Measurements from ENCODE around the gene NOTUM. TPM values are rescaled to one million over a fixed set of nuclear protein-coding genes. Genes with fewer than 3 reads are reported as not detected.

NOTUM gene
- total RNA-seq, 2 experiments from 2014 or later: not detected

DNA sequence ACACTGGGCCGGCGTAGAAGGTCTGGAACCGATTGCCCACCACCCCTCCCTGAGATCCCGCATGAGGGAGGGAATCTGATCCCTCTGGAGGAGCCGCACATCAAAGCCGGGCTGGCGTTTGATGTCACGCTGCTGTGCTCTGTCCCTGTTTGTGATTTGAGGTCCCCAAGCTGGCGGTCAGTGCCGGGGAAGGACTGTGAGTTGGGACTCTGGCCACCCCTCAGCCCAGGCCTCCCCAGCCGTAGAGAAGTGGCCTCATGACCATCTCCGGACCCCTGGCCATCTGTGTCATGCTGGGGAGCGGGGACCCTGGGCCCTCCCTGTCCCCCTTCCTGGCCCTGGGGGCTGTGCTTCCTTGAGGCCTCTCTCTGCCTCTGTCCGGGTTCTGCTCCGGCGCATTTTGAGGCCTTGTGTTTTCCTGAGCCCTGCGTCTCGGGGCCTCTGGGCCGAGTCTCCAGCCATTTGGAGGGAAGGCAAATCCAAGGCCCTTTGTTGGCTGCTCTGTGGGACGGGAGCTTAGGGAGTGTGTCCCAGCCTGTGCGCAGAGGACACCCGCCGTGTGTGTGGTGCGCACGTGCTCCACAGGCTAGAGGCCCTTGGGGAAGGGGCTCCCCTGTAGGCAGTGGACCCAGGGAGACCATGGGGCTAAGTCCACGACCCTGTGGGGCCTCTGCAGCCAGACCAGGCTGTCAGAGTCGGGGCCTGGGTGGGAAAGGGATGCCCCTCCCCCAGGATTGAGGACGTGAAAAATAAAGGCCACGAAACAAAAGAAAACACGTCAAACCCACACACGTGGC lies 31.5 kb upstream of the NOTUM start:
- H3K9me3 ChIP-seq (ENCODE audit: control insufficient read depth in 1 of 2, insufficient read depth in 1 of 2, low read length in 2 of 2): no peaks in the 10 kb centered on the region
- Mint-ChIP-seq H3K27ac (no peak overlapping the region), H3K27me3 (no peaks in the 10 kb centered on the region), H3K36me3 (ENCODE audit: low read depth) (peaks cover 10% of the 10 kb centered on the region), H3K9me3 (no peaks in the 10 kb centered on the region), H3K4me1 (ENCODE audit: low read depth) (peaks cover 4% of the 10 kb centered on the region), H3K4me3 (no peak overlapping the region)
- H3K4me1 ChIP-seq (ENCODE audit: insufficient read depth, low read length): no peaks in the 10 kb centered on the region
- no peaks in the 10 kb centered on the region for H3K27me3 ChIP-seq (ENCODE audit: control insufficient read depth in 1 of 2, insufficient read depth in 2 of 2, low read length in 2 of 2)
- intact Hi-C loops (cut with DNase I, micrococcal nuclease): no loop called here
- DNase-seq (no peak), ATAC-seq (ENCODE audit: poor library complexity) (no peak)
- TF ChIP-seq, protein P1, sequence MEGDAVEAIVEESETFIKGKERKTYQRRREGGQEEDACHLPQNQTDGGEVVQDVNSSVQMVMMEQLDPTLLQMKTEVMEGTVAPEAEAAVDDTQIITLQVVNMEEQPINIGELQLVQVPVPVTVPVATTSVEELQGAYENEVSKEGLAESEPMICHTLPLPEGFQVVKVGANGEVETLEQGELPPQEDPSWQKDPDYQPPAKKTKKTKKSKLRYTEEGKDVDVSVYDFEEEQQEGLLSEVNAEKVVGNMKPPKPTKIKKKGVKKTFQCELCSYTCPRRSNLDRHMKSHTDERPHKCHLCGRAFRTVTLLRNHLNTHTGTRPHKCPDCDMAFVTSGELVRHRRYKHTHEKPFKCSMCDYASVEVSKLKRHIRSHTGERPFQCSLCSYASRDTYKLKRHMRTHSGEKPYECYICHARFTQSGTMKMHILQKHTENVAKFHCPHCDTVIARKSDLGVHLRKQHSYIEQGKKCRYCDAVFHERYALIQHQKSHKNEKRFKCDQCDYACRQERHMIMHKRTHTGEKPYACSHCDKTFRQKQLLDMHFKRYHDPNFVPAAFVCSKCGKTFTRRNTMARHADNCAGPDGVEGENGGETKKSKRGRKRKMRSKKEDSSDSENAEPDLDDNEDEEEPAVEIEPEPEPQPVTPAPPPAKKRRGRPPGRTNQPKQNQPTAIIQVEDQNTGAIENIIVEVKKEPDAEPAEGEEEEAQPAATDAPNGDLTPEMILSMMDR (IDR thresholded peaks at IDR 0.05): no peak
- H3K4me3 ChIP-seq (ENCODE audit: low read length): no peak overlapping the region
- CTCF ChIA-PET: no interaction called here
- no peak overlapping the region for H3K27ac ChIP-seq (ENCODE audit: low read depth in 1 of 2, low read length in 2 of 2)
- POLR2A ChIA-PET: no interaction called here
- peaks cover 3% of the 10 kb centered on the region for H3K36me3 ChIP-seq (ENCODE audit: insufficient read depth, low read length)

DNA sequence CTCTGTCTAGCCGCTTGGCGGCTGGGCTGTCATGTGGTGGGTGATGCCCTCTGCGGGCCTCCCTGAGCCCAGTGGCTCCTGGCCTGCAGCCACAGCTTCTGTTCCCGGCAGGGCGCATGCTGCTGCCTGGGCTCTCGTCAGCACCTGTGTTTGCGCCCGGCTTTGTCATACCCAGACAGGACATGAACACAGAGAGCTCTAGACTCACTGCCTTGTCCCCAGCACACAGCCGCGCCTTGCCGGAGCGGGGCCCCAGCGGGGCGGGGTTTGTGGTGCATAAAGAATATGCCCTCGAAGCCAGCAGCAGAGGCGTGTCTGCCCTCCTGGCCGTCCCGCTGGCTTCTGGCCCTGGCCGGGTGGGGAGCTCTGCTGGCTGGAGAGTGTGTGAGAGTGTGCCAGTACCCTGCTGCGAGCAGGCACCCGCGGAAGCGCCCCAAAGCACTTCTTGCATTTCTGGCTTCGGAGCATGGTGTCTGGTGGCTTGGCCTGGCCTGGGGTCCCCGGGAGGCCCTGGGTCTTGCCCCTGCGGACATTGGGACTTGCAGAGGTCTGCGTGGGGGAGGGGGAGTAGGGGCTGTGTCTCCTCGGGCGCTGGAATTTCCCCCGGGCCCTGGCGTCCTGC lies 30.8 kb upstream of the NOTUM start:
- H3K36me3 ChIP-seq (ENCODE audit: insufficient read depth, low read length): peaks cover 5% of the 10 kb centered on the region
- ChIA-PET CTCF (no interaction called here), POLR2A (no interaction called here)
- H3K9me3 ChIP-seq (ENCODE audit: control insufficient read depth in 1 of 2, insufficient read depth in 1 of 2, low read length in 2 of 2): no peaks in the 10 kb centered on the region
- no peaks in the 10 kb centered on the region for H3K4me1 ChIP-seq (ENCODE audit: insufficient read depth, low read length)
- H3K27me3 ChIP-seq (ENCODE audit: control insufficient read depth in 1 of 2, insufficient read depth in 2 of 2, low read length in 2 of 2): no peaks in the 10 kb centered on the region
- Mint-ChIP-seq H3K36me3 (ENCODE audit: low read depth) (peaks cover 5% of the 10 kb centered on the region), H3K4me3 (no peak overlapping the region), H3K27ac (no peak overlapping the region), H3K4me1 (ENCODE audit: low read depth) (peaks cover 4% of the 10 kb centered on the region), H3K9me3 (no peaks in the 10 kb centered on the region), H3K27me3 (no peaks in the 10 kb centered on the region)
- TF ChIP-seq, protein P1 (IDR thresholded peaks at IDR 0.05): no peak
- ATAC-seq (ENCODE audit: poor library complexity): no peak
- H3K27ac ChIP-seq (ENCODE audit: low read depth in 1 of 2, low read length in 2 of 2): no peak overlapping the region
- intact Hi-C loops (cut with DNase I, micrococcal nuclease): no loop called here
- DNase-seq: no peak
- H3K4me3 ChIP-seq (ENCODE audit: low read length): no peak overlapping the region

DNA sequence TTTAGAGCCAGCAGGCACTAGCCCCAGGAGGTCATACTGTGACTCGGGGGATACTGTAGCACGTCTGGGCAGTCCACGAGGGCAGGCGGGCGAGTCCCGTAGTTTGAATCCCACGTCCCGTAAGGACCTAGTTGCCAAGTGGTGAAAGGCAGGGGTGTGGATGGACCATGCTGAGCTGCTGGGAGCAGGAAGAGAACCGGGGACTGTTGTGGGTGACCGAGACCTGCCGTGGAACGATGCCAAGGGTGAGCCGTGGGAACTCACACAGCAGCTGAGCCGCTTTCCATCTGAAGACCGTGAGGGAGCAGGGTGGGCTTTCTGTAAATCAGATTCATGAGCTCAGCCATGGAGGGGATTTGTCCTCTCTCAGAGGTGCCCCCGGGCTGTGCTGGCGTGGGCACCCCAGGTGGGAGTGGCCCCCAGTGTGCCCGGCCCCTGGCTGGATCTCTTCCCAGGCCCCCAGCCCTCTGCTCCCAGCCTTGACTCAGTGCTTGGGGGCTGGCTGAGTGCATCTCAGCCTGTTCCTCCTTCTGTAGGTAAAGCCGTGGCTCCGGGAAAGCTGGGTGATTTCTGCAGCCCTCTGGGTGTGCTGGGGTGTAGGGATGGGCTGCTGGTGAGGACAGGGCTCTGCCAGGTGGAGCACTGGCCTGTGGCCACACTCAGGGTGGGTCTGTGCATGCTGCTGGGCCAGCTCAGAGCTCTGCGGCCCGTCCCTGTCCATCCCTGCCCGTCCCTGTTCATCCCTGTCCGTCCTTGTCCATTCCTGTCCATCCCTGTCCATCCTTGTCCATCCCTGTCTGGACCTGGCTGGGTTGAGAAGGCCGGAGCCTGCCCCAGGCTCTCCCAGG lies 30.1 kb upstream of the NOTUM start:
- peaks cover 5% of the 10 kb centered on the region for H3K36me3 Mint-ChIP-seq (ENCODE audit: low read depth)

More for the DNA sequence above, 30.1 kb upstream of the NOTUM start:
- no peaks in the 10 kb centered on the region for H3K4me1 ChIP-seq (ENCODE audit: insufficient read depth, low read length)
- no peaks in the 10 kb centered on the region for H3K9me3 Mint-ChIP-seq
- H3K27ac ChIP-seq (ENCODE audit: low read depth in 1 of 2, low read length in 2 of 2): no peak overlapping the region
- no peaks in the 10 kb centered on the region for H3K27me3 ChIP-seq (ENCODE audit: control insufficient read depth in 1 of 2, insufficient read depth in 2 of 2, low read length in 2 of 2)
- CTCF ChIA-PET: no interaction called here
- POLR2A ChIA-PET: no interaction called here
- TF ChIP-seq, protein P1 (IDR thresholded peaks at IDR 0.05): no peak
- intact Hi-C loops (cut with DNase I, micrococcal nuclease): no loop called here
- H3K4me3 Mint-ChIP-seq: no peak overlapping the region
- no peak overlapping the region for H3K27ac Mint-ChIP-seq
- no peak overlapping the region for H3K4me3 ChIP-seq (ENCODE audit: low read length)
- H3K27me3 Mint-ChIP-seq: no peaks in the 10 kb centered on the region
- ATAC-seq (ENCODE audit: poor library complexity): no peak
- DNase-seq: no peak
- no peaks in the 10 kb centered on the region for H3K9me3 ChIP-seq (ENCODE audit: control insufficient read depth in 1 of 2, insufficient read depth in 1 of 2, low read length in 2 of 2)
- peaks cover 12% of the 10 kb centered on the region for H3K36me3 ChIP-seq (ENCODE audit: insufficient read depth, low read length)
- peaks cover 4% of the 10 kb centered on the region for H3K4me1 Mint-ChIP-seq (ENCODE audit: low read depth)

Measured in CD4-positive, alpha-beta T cell (primary cell).